ENCODE data around the gene YIPF2. TPM values are rescaled to one million over a fixed set of nuclear protein-coding genes. Genes with fewer than 3 reads are reported as not detected.
"Not testable (repeated sequence)": the region's sequence is repeated elsewhere in the genome, so short reads cannot be mapped to it uniquely, and the experiment has no call there.

The YIPF2 gene
- total RNA-seq, 1 donor from 2014 or later: 16.4 TPM

- DNase-seq (no peak), ATAC-seq (no peak)
- intact Hi-C loops (cut with micrococcal nuclease): no loop called here
Observed at GRCh38 chr19:10945264-10945663, 16.8 kb upstream of the YIPF2 start.

GRCh38 chr19:10943412-10943811, 15.0 kb upstream of the YIPF2 start:
- DNase-seq; intact Hi-C loops (cut with micrococcal nuclease); ATAC-seq: not testable (repeated sequence)

- intact Hi-C loops (cut with micrococcal nuclease); DNase-seq; ATAC-seq: not testable (repeated sequence)
Observed at GRCh38 chr19:10941649-10942048, 13.2 kb upstream of the YIPF2 start.

GRCh38 chr19:10936661-10937084, 8.2 kb upstream of the YIPF2 start:
- DNase-seq (no peak), ATAC-seq (peak; percentile 77)
- intact Hi-C loops (cut with micrococcal nuclease): no loop called here

GRCh38 chr19:10935371-10936059, 7.1 kb upstream of the YIPF2 start:
- intact Hi-C loops (cut with micrococcal nuclease): no loop called here
- DNase-seq (no peak), ATAC-seq (no peak)

- intact Hi-C loops (cut with micrococcal nuclease): no loop called here
- DNase-seq (no peak), ATAC-seq (no peak)
Observed at GRCh38 chr19:10929402-10929794, 959 bp upstream of the YIPF2 start.

- ATAC-seq (no peak), DNase-seq (no peak)
- intact Hi-C loops (cut with micrococcal nuclease): no loop called here
Observed at GRCh38 chr19:10927730-10928562, 493 bp downstream of the YIPF2 start.

GRCh38 chr19:10924597-10924996, 3.8 kb downstream of the YIPF2 start:
- DNase-seq: no peak
- ATAC-seq: no peak
- intact Hi-C loops (cut with micrococcal nuclease): no loop called here

GRCh38 chr19:10923260-10924112, 5.0 kb downstream of the YIPF2 start:
- intact Hi-C loops (cut with micrococcal nuclease): no loop called here
- DNase-seq (no peak), ATAC-seq (no peak)

- DNase-seq: no peak
- intact Hi-C loops (cut with micrococcal nuclease): no loop called here
- no peak for ATAC-seq
Observed at GRCh38 chr19:10922638-10923014, 5.8 kb downstream of the YIPF2 start.

- intact Hi-C loops (cut with micrococcal nuclease): no loop called here
- ATAC-seq (no peak), DNase-seq (no peak)
Observed at GRCh38 chr19:10921910-10922637, 6.4 kb downstream of the YIPF2 start.

- ATAC-seq: peak; percentile 3
- intact Hi-C loops (cut with micrococcal nuclease): no loop called here
- DNase-seq: no peak
Observed at GRCh38 chr19:10921199-10921909, 7.1 kb downstream of the YIPF2 start.

- DNase-seq: no peak
- no peak for ATAC-seq
- intact Hi-C loops (cut with micrococcal nuclease): no loop called here
Observed at GRCh38 chr19:10920781-10921180, 7.7 kb downstream of the YIPF2 start.

GRCh38 chr19:10920288-10920655, 8.2 kb downstream of the YIPF2 start:
- intact Hi-C loops (cut with micrococcal nuclease): no loop called here
- ATAC-seq: no peak
- no peak for DNase-seq

GRCh38 chr19:10919352-10920287, 8.8 kb downstream of the YIPF2 start:
- intact Hi-C loops (cut with micrococcal nuclease): no loop called here
- ATAC-seq (no peak), DNase-seq (no peak)

GRCh38 chr19:10918359-10918758, 10.1 kb downstream of the YIPF2 start:
- intact Hi-C loops (cut with micrococcal nuclease): no loop called here
- no peak for ATAC-seq
- DNase-seq: no peak

- DNase-seq (no peak), ATAC-seq (no peak)
- intact Hi-C loops (cut with micrococcal nuclease): no loop called here
Observed at GRCh38 chr19:10916602-10917001, 11.8 kb downstream of the YIPF2 start.

Measured in left ventricle myocardium superior (tissue), 1 donor.